ENCODE results near the gene KCTD16.

KCTD16 gene

DNA sequence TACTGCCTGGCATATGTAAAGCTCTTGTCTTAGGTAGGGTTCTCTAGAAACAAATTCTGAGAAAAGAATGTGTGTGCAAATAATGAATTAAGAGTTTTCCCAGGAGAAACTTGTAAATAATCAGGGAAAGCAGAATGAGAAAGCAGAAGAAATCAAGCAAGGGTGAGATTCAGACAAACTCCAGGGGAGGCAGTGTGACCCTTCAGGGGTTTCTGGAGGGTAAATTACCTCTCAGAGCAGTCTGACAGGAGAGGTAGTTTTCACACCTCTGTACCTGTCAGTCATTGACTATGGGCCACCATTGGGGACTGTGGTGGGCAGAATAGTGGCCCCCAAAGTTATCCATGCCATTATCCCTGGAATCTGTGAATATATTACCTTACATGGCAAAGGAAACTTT lies 124.6 kb downstream of the KCTD16 start:
- no peak for DNase-seq

DNA sequence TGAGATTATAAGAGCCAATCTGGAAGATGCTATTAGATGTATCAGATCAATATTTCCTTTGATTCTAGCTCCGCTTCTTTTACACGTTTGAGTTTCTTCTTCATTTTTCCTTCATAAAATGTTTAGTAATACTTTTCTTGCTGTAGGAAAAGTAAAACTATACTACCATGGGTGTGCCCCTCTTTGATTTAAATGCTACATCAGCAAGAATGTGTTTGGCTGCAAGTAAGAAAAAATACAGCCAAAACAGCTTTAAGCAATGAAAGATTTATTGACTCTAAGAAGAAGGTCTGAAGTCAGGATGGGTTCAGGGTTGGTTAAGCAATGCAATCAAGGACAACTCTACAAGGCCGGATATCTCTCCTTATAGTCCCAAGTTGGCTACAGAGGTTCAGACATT lies 126.4 kb downstream of the KCTD16 start:
- no peak for DNase-seq

DNA sequence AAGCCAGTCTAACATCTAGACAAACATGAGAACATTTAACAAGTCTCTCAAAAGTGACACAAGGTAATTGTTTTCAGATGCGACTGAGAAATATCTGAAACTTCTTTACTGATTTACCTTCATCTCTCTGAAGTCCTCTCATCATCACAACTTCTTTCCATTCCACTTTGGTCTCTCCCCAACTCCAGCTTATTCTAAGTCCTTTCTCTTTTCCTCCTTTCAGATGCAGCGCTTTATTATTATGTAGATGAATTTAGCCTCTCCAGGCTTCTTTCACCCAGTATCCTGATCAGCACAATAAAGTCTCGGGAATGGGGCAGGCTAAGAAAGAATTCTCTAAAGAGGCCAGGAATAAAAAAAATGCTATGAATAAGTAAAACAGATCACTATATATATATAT lies 128.0 kb downstream of the KCTD16 start:
- DNase-seq, result no peak

DNA sequence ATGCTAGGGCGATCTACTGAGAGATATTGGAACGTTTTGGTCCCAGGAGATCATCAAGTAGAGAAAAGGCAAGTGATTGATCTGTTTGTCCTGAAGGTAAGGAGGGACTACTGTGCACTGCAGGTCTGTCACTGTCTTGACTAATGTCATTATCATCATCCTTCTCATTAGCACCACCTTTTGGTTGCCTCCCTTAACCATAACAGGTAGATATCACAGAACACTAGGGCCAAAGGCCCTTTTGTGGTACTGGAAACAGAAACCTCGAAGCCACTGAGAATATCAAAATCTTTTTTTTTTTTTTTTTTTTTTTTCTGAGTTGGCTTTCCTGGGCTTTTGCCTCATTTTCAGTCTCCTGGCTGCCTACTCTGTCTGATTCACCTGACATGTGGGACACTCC lies 134.0 kb downstream of the KCTD16 start:
- DNase-seq, result no peak

DNA sequence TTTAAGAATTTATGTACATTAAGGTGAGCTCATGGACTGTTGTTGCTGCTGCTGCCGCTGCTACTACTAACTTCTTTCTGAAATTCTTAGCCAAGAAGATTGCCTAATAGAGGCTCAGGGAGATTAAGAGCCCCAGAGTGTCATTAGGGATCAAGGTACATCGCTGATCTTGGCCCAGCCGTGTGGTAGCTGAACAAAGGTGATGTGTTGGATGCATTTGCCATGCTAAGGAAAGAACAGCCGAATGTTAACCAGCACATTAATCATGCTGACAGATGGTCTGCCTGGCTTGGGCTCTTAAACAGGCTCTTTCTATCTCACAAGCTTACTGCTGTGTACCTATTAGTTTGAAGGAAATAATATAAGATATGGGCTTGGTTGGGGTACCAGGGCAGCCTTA lies 137.1 kb downstream of the KCTD16 start:
- DNase-seq, result no peak

DNA sequence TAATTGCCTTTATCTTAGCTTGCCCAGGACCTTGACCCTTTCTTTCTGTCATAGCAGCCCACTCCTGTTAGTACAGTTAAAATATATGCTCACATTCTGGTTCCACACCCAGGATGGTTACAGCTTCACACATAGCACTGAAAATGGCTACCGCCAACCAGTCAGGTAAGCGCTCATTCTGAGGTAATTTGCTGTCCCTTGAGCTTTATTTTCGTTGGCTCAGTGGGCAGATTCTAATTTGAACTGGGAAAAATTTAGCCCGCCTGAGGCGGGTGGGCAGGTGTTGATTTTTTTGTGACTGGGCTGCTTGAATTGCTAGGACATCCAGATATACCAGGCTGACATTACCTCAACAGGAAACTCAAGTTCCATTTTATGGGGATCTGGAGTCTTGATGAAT lies 137.5 kb downstream of the KCTD16 start:
- no peak for DNase-seq

DNA sequence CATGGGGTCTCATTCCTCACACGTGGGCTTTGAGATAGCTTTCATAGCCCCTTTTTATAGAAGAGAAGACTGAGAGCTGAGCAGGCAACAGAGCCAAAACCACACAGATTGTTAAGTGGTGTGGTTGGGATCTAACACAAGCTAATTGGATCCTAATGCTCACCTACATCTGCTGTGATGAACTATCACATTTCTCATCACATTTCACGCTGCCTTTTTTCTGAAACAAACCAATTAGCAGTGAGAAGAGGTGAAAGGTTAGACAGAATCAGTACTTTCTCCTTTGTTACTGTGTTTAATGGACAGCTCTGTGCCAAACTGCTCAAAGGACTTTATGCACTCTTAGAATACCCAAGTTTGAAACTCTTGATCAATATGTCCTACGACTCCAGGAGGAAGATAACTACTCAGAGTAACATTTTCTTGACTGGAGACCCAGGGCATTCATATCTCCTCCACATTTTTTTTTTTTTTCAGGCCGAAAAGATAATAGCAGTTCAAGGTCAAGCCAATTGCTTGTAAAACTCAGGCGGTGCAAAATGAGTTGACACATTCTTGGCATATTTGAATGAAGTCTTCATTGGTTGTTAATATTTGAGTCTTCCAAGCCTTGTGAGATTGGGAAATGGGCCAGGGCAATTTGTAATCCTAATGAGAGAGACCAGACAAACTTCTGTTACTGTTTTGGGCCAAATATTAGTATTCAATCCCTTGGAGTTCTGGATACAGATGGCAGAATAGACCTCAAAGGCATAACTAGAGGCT lies 138.4 kb downstream of the KCTD16 start:
- DNase-seq, result no peak

DNA sequence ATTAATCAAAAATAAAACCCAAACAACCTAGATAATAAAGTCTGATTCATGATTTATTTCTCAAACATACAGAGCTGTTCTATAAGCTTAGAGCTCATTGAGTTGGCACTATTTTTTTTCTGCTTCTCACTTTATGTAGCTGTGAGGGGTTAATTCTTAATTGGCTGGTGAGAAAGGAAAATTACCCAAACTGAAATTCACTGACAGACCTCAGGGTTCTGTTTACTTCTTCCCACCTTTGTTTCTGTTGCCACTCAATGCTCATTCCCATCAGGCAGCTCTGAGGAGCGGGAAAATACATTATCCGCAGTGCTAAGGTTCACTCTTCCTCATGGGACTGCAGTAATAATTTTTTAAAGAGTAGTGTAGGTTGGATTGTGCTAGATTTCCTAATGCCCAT lies 139.9 kb downstream of the KCTD16 start:
- no peak for DNase-seq

DNA sequence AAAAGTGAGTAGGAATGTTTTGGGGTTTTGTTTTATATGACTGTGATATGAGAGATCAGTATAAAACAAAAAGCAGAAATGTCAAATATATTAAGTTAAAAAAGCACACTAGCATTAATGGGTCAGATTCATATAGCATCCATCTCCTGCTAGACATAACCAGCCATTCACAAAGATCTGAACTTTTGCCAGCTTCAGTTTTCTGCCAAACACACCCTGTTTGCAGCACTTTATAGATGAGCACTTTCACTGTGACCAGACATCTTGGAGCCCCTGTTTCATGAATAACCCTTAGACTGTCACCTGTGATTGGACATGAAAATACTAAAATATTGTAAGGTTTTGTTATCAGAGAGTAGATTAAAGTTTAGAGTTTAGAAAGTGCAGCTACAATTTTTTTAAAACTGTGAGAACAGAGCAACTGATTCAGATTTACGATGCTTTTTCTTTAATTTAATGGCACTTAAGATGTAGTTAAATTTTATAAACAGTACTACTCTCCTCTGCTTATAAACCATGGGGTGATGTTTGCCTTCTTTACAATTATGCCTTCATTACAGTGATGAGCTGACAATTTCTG lies 142.6 kb downstream of the KCTD16 start:
- DNase-seq, result no peak

DNA sequence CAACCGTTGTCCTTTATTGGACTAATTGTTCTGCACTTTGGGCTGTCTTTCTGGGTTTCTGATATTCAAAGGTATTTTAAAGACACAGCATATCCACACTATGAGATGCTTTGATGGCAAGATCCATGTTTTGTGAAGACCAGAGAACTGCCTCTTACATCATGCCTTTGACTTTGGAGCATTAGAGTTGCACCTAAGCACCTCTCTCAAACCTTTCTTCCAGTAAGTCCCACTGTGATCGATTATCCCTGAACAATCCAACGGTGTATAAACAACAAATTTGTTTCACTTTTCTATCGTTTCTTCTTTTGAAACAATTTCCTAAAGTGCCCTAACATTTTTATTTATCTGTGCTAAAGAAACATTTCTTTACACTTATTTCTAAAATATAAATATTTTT lies 144.4 kb downstream of the KCTD16 start:
- no peak for DNase-seq

DNA sequence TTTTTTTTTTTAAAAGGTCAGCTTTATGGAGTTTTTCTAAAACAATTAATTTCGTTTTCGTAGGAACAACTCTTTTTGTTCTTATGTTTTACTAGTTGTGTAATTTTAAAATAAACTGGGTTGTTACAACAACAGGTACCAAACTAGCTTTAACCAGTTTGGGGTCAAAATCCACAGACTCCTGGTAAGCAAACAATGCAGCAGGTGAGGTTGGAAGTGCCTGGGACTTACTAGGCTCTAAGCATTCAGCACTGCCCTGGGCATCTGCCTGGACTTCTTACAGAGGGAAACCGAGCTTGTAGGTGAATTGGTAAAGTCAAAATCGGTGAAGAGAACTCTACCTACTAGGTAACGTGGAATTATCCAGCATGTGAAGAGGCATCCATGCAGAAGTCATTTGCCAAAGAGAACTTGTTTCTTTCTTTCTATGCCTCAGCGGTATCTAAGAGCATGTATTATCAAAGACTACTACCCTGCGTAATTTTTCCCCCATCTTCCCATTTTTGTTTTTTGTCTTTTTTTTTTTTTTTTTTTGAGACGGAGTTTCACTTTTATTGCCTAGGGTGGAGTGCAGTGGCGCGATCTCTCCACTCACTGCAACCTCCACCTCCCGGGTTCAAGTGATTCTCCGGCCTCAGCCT lies 145.4 kb downstream of the KCTD16 start:
- DNase-seq, result peak in 1 of 2 experiments; percentile 14

DNA sequence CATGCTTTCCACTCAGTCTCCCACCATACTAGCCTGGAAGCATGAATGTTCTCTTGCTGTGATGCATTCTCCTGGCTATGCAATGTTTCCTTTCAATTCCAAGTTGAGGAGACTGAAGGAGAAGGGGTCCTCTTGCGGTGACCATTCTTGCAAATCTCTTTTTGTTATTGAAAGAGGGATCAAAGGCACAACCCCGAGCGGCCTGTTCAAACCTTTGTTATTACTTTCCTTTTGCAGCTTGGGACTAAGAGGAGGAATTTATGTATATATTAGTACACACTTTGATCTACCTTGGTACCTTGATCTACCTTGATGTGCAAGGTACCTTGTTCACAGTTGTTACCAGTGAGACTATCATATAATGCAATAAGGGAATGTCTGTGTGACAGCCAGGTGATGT lies 147.3 kb downstream of the KCTD16 start:
- DNase-seq, result no peak

DNA sequence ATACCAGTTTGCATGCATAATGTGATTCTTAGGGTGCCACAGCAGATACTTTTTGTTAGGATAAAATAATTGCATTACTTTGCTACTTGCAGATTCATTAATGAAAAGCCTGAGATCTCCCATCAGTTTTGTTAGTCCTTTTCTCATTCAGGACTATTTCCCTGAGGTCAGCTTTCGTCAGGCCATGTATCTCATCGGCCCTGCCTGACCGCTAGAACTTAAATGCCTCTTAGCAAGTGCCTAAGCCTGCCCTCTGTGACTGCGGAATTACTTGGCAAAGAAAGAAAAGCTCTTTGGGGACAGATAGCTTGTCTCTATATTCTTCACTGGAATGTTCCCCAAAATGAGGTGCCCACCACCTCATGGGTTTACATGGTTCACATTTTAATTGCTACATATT lies 147.8 kb downstream of the KCTD16 start:
- no peak for DNase-seq

DNA sequence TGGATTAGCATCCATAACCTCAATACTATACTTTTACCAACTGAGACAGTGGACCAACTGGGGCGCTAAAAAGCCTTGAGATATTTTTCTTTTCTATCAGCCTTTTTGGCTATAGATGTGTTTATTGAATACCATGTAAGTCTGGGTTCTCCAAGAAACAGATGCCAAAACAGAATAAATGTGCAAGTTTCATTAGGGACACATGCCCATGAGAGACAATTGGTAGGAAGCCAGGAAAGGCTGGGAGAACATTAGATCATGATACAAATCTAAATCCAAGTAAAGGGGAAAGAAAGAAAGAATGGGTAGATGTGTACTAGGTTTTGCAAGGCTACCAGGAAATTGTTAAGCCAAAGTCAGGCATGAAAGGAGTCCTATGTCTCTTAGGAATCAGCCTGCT lies 152.5 kb downstream of the KCTD16 start:
- no peak for DNase-seq

DNA sequence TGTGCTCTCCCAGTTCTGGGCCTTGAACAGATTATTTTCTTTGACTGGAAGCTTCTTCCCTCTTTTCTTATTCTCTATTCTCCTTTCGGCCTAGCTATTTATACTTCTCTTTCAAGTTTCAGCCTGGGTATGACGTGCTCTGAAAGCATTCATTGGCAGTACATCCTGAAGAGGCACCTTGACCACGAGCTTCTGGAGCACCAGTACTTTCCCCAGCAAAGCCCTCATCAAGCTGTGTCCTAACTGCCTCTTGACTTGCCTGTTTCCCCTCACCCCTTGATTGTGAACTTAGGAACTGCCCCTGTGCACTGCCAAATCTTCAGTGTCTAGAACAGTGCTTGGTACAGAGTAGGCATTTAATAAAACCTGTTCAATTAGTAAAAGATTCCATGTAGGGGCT lies 154.9 kb downstream of the KCTD16 start:
- DNase-seq, result no peak

DNA sequence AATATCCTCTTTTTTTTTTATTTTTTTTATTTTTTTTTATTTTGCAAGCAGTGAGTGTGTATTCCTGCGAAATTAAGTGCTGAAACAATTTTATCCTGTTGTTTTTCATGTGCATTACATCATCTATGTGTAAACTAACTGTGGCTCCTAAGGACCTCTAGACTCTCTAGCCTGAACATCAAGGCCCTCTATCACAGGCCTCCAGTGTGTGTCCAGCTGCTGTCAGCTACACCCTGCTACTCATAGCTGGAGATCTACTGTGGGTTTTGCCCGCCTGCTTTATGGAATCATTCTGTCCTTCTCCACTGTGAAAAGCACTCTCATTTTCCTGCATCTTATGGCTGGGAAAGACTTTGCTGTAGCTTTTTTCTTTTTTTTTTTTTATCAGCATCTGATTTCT lies 157.8 kb downstream of the KCTD16 start:
- DNase-seq, result no peak

DNA sequence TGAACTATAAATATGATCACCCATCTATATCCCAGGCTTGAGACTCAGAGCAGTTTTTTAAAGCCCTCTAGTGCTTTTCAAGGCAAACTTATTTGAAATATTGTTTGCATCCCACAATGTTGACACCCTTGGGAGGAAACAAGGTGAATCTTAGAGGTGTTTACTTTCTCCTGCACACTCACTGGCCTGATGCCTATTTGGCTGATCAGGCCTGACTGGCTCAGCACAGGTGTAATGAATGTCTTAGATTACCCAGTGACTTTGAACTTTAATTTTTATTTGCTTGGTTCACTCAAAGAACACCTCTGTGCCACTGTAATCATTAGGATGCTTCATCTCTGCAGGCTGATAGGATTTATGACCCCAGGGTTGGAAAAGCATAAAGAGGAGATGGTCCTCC lies 158.3 kb downstream of the KCTD16 start:
- no peak for DNase-seq

DNA sequence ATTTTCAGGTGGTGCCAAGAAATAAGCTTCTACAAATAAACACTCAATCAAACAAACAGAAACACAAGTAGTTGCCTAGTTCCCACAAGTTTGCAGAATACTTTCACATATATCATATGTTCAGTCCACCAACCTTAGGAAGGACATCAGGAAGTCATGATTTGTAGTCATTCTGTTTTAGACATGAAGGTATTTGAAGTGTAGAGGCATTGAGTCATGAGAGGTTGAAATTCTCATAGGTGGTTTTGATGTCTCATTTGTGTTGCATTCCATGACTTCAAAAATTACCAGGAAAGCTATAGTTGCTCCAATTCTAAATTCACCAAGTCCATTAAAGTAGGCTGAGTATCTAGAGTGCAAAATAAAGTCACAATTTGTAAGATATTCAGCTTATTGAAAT lies 159.0 kb downstream of the KCTD16 start:
- DNase-seq, result no peak

DNA sequence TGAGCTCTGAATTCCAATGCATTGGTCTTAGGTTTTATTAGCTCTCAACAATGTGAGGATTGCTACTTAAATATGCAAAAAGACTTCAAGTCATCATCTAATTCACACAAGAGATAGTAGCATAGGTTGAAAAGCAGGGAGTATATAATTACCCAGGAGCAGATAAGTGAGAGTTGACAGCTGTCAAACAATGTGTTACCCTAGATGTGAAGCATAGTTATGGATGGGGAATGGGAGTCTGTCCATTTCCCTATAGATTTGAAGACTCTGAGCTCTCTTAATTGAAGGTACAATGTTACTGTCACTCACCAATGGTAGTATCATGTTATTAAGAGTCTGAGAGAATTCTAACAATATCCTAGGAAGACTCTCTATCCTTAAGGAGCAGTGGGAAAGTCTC lies 160.7 kb downstream of the KCTD16 start:
- DNase-seq, result no peak

DNA sequence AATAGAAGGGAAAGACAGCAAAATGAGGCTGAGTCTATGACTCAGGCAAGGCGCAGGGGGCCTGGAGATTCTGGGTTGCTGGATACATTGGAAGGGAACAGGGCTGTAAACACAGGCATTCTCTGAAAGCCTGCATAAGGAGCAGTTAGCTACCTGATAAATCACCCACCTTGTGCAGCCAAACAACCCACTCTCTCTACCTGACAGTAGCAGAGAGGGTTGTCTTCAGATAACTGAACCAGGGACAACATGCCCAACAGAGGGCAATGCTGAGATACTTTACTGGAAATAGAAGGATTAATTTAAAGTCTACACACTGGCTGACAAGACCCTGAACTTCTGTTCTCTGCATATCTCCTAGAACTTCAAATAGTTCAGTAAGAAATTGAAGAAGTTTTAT lies 161.6 kb downstream of the KCTD16 start:
- DNase-seq, result no peak

DNA sequence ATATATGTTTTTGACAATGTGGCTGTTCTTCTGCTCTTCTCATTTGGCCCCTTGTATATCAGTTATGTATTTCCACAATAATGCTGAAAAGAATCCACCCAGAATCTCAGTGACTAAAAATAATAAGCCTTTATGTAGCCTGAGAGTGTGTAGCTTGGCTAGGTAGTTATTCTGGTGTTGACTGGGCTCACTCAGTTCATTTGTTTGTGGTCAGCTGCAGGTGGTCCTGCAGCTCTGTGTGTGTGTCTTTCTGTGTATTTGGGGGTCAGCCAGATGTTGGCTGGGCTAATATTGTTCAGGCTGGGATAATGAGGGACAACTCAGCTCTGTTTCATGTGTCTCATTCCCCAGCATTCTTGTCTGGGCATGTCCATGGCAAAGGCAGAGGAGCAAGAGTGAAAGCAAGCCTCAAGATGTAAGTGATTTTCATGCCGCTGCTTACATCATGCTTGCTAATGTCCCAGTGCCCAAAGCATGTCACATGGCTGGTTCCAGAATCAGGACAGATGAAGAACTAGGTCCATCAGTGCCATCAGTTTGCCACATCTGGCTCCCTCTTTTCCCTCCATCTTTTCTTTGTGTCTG lies 162.8 kb downstream of the KCTD16 start:
- no peak for DNase-seq

DNA sequence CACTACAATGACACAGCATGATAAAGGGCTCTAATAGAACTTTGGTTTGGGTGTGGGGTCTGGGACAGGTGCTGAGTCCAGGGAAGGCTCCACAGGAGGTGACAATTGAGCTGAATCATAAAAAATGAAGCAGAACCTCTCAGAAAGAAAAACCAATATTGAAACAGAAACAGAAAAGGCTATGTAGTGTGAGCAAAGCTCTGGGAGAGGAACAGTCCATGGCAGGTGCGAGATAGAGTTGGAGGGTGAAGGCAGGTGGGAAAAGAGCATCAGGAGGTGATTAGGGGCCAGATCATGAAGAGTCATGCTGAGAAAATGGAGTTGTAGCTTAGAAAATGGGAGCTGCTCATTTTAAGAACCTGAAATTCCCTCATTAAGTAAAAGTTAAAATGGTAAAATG lies 164.9 kb downstream of the KCTD16 start:
- no peak for DNase-seq

DNA sequence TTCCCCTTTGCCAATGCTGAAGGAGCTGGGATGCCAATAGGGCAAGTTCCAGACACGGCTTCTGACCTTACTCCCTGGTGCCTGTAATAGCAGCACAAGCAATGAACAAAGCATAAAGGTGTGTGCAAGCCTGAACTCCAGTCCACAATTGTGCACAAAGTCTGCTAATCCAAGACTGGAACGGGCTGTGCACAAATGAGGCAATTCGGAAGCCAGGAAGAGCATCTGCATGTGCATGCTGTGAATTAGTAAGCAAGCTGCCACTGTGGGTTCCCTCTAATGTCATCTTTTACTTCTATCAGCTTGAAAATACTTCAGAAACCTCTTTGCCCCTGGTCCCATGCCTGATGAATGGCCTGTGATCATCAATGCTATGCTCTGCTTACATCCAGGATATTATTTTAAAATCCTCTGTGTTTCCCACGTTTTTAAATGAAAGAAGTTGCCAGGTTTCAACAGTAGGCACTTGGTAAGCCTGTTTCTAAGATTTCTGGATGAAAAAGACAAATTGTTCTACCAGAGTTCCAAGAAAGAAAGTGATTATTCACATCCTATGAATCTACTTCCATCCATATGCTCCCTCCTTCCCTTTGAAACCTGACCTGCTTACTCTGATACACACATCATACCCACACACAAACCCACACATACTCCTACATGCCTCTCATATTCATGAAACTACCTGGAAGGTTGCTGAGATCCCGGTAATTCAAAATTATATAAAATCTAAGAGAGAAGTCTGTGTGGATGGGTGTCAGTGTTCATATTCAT lies 165.7 kb downstream of the KCTD16 start:
- no peak for DNase-seq
